GM19438 (cell line): ENCODE data around the gene MYPN.
"Not testable (repeated sequence)": the region's sequence is repeated elsewhere in the genome, so short reads cannot be mapped to it uniquely, and the experiment has no call there.

Experiments used
- ATAC-seq: cut with Tn5 transposase; IDR thresholded peaks from one replicate; pipeline ENCODE4 v1.9.1; 2021; ENCODE audit warnings: low read depth; ENCODE audit not compliant: unreplicated experiment

The MYPN gene

GRCh38 chr10:68221196-68221595, 111.9 kb downstream of the MYPN start:
- ATAC-seq = no peak

GRCh38 chr10:68222391-68222790, 113.1 kb downstream of the MYPN start:
- no peak for ATAC-seq

- no peak for ATAC-seq
Measured at GRCh38 chr10:68223535-68224165, 114.4 kb downstream of the MYPN start.

DNA sequence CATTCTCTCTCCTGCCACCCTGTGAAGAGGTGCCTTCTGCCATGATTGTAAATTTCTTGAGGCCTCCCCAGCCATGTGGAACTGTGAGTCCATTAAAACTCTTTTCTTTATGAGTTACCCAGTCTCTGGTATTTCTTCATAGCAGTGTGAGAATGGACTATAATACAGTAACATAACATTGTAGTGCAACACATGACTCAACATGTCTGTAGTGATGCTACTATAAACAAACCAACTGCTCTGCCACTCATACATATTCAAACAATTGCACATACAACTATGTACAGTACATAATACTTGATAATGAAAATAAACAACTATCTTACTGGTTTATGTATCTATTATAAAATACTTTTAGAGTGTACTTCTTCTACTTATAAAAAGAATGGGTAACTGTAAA, 115.5 kb downstream of the MYPN start:
- no peak for ATAC-seq

- ATAC-seq = no peak
Measured at GRCh38 chr10:68230268-68230667, 121.0 kb downstream of the MYPN start.

DNA sequence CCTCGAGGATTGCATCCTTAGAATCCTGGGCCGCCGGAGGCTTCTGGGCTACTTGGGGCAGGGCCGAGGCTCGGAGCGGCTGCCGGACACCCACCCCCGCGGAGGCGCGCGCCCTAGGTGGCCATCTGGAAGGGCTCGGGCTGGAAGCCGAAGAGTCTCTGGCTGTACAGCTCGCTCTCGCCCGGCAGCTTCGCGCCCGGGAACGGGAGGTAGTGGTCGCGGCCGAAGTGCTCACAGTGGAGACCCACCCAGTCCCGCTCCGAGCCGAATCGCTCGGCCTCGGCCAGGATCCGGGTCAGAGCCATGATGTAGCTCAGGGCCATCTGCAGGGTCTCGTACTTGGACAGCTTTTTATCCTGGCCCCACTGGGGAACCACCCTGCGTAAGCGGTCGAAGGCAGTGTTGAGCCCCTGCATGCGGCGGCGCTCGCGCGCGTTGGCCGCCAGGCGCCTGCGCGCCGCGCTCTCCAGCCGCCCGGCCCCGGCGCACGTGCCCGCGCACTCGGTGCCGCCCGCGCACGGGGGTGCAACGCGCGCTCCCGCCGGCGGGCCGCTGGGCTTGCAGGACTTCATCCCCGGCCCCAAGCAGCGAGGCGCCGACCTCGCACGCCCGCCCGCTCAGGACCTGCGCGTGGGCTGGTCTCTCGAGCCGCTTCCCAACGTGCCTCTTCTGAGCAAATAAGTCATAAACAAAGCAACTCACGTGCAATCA, 122.0 kb downstream of the MYPN start:
- peak; percentile 89 for ATAC-seq

- ATAC-seq = no peak
Measured at GRCh38 chr10:68231817-68232251, 122.5 kb downstream of the MYPN start, which contains the start of gene ATOH7. Gene ATOH7, minus strand, starts transcription at chr10:68232113. Its CDS starts 436 bp downstream, at chr10:68231677.

DNA sequence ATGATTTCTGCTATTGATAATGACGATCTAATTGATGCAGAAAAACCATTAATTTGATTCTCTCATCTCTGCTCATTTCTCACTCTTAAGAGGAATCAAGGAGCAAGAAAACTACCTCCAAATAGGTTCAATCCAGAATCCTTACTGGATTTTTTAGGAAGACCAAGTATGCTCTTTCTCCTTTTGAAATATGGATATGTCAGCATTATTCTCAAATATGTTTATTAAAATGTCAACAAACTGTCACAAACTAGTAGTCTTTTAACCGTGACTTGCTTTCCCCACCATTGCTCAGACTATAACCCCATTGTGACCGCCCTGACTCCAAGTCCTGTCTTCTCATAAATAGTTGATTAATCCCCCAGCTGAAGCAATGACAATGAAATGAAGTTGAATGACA, 123.8 kb downstream of the MYPN start:
- no peak for ATAC-seq

GRCh38 chr10:68235111-68235510, 125.8 kb downstream of the MYPN start:
- no peak for ATAC-seq

- no peak for ATAC-seq
Measured at GRCh38 chr10:68235581-68235980, 126.3 kb downstream of the MYPN start.

DNA sequence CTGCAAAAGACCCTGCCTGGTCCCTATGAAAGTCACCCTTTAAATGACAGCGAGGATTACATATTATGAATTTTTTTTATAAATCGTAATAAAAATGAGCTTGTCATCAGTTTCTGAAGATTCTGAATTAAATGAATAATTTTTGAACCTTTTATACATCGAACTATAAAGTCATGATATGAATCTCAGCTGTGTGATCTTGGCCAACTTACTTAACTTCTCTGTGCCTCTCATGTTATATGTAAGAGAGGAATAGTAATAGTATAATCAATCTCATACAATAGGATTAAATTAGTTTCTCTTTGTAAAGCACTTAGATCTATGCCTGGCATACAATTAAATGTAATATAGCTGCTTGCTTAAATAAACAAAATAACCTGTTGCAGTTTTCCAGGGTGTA, 127.9 kb downstream of the MYPN start:
- no peak for ATAC-seq

GRCh38 chr10:68238371-68238770, 129.1 kb downstream of the MYPN start:
- ATAC-seq = no peak

DNA sequence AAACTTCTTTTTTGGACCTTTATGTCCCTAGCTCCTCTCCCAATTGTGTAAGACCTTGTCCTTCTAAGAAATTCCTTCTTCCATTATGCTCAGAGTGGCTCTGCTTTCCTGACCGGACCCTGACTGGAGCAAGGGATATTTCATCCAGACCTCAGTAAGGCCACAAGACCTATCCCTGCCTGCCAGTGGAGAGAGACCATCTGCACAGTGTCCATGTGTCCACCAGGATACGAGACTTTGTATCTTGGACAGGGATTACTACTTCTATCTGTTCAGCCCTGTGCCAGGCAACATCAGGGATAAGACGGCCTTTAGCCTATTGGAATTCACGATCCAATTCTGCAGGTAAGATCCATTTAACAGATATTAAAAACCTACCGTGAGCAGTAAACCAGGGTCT, 129.8 kb downstream of the MYPN start:
- ATAC-seq = no peak

- ATAC-seq = no peak
Measured at GRCh38 chr10:68239596-68240150, 130.4 kb downstream of the MYPN start.

GRCh38 chr10:68242051-68242450, 132.8 kb downstream of the MYPN start:
- no peak for ATAC-seq

DNA sequence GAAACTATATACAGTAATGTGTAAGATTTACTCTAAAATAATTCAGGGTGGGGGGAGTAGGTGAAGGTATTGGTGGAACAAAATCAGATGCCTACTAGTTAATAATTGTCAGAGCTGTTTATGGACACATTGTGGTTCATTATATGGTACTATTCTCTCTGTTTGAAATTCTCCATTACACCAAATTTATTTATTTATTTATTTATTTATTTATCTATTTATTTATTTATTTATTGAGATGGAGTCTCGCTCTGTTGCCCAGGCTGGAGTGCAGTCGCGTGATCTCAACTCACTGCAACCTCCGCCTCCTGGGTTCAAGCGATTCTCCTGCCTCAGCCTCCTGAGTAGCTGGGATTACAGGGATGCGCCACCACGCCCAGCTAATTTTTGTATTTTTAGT, 137.1 kb downstream of the MYPN start:
- ATAC-seq = not testable (repeated sequence)

GRCh38 chr10:68247931-68248330, 138.6 kb downstream of the MYPN start:
- no peak for ATAC-seq

- ATAC-seq = no peak
Measured at GRCh38 chr10:68249297-68249696, 140.0 kb downstream of the MYPN start.

- no peak for ATAC-seq
Measured at GRCh38 chr10:68251151-68251550, 141.9 kb downstream of the MYPN start.

DNA sequence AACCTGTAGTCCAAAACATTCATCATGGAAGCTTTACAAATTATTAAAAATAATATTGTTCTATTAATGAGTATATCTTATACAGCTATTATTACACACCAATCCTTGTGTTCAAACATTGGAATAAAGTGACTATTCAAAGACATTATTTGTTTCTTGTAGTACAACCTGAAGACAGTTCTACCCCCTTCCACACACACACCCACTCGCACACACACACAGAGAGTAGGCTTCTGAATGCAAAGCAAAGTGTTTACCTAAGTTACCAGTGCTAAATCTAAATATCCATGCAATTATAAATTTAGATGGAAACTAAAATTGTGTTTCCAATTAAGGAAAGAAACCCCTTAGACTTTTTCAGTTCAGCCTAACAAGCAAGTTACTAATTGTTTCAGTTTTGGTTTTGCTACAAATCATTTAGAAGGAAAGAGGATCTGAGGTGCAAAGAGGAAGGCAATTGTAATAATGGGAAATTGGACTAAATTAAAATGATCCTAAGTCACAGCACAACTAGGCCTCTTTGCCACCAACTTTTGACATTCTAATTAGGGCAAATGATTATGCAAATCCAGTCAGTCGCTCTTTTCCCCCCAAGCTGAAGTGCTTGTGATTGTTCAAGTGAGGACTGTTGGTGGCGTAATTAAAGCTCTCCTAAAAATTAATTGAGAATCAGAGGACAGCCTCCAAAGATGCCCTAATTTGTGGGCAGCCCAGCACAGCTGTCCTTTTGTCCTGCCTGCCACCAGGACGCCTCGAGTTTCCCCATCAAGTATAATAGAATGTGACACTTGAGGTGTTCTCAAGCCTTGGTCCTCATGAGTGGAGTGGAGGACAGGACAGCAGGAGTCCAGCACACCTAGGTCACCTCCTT, 142.6 kb downstream of the MYPN start:
- no peak for ATAC-seq

DNA sequence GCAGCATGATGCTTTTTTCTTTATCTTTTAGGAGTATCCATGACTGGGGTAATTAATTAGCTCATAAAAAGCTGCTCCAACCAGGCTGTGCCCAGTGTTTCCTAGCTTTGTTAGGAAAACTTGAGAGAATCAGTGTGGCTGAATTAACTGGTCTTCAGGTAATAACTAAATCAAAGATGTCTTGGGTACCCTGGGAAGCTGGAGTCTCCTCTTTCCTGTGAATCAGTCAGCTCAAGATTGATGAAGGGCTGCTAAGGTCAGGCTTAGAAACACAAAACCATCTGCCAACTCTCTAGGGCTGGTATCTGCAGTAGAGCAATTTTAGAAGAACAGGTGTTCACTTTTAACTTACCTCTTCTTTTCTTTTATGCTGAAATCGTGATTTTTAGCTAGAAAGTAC, 144.1 kb downstream of the MYPN start:
- no peak for ATAC-seq
